Stimulated activated CD8-positive, alpha-beta memory T cell treated with anti-CD3 and anti-CD28 coated beads, Interleukin-12 subunit alpha, Interleukin-12 subunit beta, amount 100 ng/mL, for 1 hour (primary cell): Measurements from ENCODE around the gene TXNDC16.

Source experiments
- DNase-seq: peaks from one replicate; pipeline ENCODE4 v3.0.0-alpha.2; 2020; ENCODE audit warnings: low read depth

Gene TXNDC16

DNA sequence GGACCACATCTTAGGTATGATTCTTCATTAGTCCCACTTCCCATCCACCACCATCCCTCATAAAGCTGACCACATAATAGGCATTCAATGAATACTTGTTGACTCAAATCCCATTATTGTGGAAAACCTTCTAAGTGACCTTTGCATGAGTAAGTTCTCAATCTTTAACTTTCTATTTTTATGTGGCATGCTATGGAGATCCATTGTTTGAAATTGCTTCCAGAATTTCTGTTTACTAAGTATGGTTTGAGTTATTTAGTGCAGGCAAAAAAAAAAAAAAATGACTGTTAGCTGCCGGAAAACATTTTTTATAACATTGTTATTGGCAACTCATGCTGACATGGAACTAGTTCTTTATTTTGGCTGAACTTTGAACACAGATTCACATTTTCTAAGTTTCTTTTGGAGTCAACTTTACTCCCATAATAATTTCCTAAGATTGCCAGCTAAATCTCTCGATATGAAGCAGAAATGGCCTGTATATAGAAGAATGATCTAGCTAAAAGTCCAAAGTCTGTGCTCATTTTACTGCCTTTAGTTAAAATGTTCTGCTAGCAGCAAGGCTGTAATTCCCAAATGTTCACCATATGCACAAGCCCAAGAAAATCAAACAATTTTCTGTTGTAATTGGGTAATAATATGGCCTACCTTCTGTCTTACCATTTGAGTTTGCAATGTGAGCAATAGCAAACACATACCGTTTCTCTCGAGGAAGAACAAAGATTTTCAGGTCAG lies 160.3 kb downstream of the TXNDC16 start:
- no peak for DNase-seq
